PFSK-1 (cell line): ENCODE results near the gene SLC25A52.

Experiments
- FOXP2 ChIP-seq: optimal IDR thresholded peaks from 2 replicates; pipeline ENCODE3; 2011; ENCODE audit warnings: borderline replicate concordance, control low read depth, inconsistent platforms; ENCODE audit not compliant: insufficient read depth; ENCODE audit errors: extremely low read length, extremely low read depth
- POLR2AphosphoS5 ChIP-seq: IDR thresholded peaks from 2 replicates; pipeline ENCODE4 v1.6.1; 2012; ENCODE audit warnings: low read depth, mild to moderate bottlenecking, control low read depth, low read length, moderate library complexity
- SIN3A ChIP-seq: IDR thresholded peaks from 2 replicates; pipeline ENCODE4 v1.6.1; 2012; ENCODE audit warnings: mild to moderate bottlenecking, low read length, moderate library complexity, borderline replicate concordance; ENCODE audit not compliant: insufficient read depth
- TAF1 ChIP-seq: IDR thresholded peaks from 2 replicates; pipeline ENCODE4 v1.6.1; 2012; ENCODE audit warnings: low read length, control low read depth, borderline replicate concordance; ENCODE audit not compliant: insufficient read depth
- TF ChIP-seq, protein P1 (sequence below), 2 experiments: IDR thresholded peaks; 2 replicates each; pipeline versions ENCODE4 v1.6.1 to v1.8.0; 2011 to 2012; ENCODE audit warnings: low read depth in 2 of 2, low read length in 2 of 2, control low read depth in 1 of 2, inconsistent platforms in 1 of 2, mild to moderate bottlenecking in 1 of 2, moderate library complexity in 1 of 2; ENCODE audit not compliant: insufficient read depth in 1 of 2

DNA sequence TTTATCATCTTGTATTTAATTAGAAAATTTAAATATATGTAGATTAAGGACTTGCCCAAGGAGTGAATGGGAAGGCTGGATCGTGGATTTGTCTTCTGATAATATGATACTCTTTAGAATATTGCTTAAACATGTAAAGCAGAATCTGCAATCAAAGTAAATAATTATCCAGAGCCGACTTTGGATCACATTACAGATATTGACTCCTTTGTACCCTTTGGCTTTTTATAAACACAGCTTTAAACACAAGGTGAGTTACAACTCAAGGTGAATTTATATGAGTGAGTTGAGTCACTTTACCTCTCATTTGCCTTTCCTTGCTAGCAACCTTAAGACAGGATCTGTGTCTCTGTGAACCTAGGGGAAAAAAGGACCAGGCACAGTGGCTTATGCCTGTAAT, 37.7 kb upstream of the SLC25A52 start:
- TF ChIP-seq, protein P1, sequence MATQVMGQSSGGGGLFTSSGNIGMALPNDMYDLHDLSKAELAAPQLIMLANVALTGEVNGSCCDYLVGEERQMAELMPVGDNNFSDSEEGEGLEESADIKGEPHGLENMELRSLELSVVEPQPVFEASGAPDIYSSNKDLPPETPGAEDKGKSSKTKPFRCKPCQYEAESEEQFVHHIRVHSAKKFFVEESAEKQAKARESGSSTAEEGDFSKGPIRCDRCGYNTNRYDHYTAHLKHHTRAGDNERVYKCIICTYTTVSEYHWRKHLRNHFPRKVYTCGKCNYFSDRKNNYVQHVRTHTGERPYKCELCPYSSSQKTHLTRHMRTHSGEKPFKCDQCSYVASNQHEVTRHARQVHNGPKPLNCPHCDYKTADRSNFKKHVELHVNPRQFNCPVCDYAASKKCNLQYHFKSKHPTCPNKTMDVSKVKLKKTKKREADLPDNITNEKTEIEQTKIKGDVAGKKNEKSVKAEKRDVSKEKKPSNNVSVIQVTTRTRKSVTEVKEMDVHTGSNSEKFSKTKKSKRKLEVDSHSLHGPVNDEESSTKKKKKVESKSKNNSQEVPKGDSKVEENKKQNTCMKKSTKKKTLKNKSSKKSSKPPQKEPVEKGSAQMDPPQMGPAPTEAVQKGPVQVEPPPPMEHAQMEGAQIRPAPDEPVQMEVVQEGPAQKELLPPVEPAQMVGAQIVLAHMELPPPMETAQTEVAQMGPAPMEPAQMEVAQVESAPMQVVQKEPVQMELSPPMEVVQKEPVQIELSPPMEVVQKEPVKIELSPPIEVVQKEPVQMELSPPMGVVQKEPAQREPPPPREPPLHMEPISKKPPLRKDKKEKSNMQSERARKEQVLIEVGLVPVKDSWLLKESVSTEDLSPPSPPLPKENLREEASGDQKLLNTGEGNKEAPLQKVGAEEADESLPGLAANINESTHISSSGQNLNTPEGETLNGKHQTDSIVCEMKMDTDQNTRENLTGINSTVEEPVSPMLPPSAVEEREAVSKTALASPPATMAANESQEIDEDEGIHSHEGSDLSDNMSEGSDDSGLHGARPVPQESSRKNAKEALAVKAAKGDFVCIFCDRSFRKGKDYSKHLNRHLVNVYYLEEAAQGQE (IDR thresholded peaks at IDR 0.05; ENCODE audit: insufficient read depth in 1 of 2, low read depth in 2 of 2, low read length in 2 of 2) = no peak
- TF ChIP-seq POLR2AphosphoS5 (no peak), TAF1 (no peak), SIN3A (no peak), FOXP2 (no peak)
